IMR-90 (cell line): ENCODE results near the gene POLR2E. TPM values are rescaled to one million over a fixed set of nuclear protein-coding genes. Genes with fewer than 3 reads are reported as not detected.

Source experiments
- ATAC-seq: fragments of 200-7000 bp; cut with Tn5 transposase; 2 replicates; pipeline ENCODE4 v1.9.1; 2020; ENCODE audit warnings: low read depth, mild to moderate bottlenecking, moderate library complexity
- BruUV-seq: library from RNA; stranded (reverse); fragments of 400-500 nt; replicated peaks from 2 replicates; lab custom pipeline; 2021; lab: Mats Ljungman, UMichigan
- CTCF ChIA-PET: fragments of 300-600 bp; formaldehyde crosslinking; extraction: SDS; loops from one replicate; lab custom pipeline; 2021; ENCODE audit warnings: antibody characterized with exemption; lab: Yijun Ruan, JAX
- POLR2A ChIA-PET: fragments of 300-600 bp; sonication (Branson Sonifier 250); formaldehyde crosslinking; loops from one replicate; lab custom pipeline; 2022; ENCODE audit warnings: antibody characterized with exemption; ENCODE audit not compliant: unreplicated experiment; lab: Charles Lee
- DNase-seq: peaks from one replicate; pipeline ENCODE4 v3.0.0; 2013
- H2AFZ ChIP-seq: replicated peaks from 2 replicates; pipeline ENCODE3; 2013; ENCODE audit warnings: low read length, mild to moderate bottlenecking; ENCODE audit not compliant: poor library complexity
- H2AK5ac ChIP-seq: 2 replicates; pipeline ENCODE4 v1.6.1; 2013; ENCODE audit warnings: low read depth, low read length, inconsistent platforms
- H2AK9ac ChIP-seq: replicated peaks from 2 replicates; pipeline ENCODE3; 2013; ENCODE audit warnings: mild to moderate bottlenecking, low read depth, low read length, moderate library complexity; ENCODE audit not compliant: poor library complexity
- H2BK120ac ChIP-seq: 2 replicates; pipeline ENCODE4 v1.6.1; 2013; ENCODE audit warnings: low read depth, low read length, inconsistent platforms
- H2BK15ac ChIP-seq: 3 replicates; pipeline ENCODE4 v1.6.1; 2013; ENCODE audit warnings: low read depth, low read length, inconsistent platforms
- H2BK20ac ChIP-seq: 2 replicates; pipeline ENCODE4 v1.6.1; 2013; ENCODE audit warnings: low read depth, mild to moderate bottlenecking, inconsistent platforms, low read length, moderate library complexity
- H2BK5ac ChIP-seq: 2 replicates; pipeline ENCODE4 v1.6.1; 2013; ENCODE audit warnings: mild to moderate bottlenecking, low read depth, low read length, inconsistent platforms; ENCODE audit not compliant: poor library complexity, severe bottlenecking
- H3K14ac ChIP-seq: replicated peaks from 2 replicates; pipeline ENCODE4 v1.6.1; 2013; ENCODE audit warnings: low read depth, low read length, inconsistent platforms
- H3K18ac ChIP-seq: 2 replicates; pipeline ENCODE4 v1.6.1; 2013; ENCODE audit warnings: low read depth, low read length, control low read depth
- H3K23ac ChIP-seq: 2 replicates; pipeline ENCODE4 v1.6.1; 2013; ENCODE audit warnings: low read depth, low read length, inconsistent platforms
- H3K27ac ChIP-seq: 2 replicates; pipeline ENCODE4 v1.5.1; 2013; ENCODE audit warnings: mild to moderate bottlenecking, control low read depth, low read length; ENCODE audit not compliant: insufficient read depth
- H3K27me3 ChIP-seq: 2 replicates; pipeline ENCODE4 v1.6.1; 2013; ENCODE audit warnings: low read length; ENCODE audit not compliant: control insufficient read depth, insufficient read depth
- H3K36me3 ChIP-seq: 2 replicates; pipeline ENCODE4 v1.6.1; 2013; ENCODE audit warnings: low read length, mixed read lengths; ENCODE audit not compliant: control insufficient read depth, insufficient read depth
- H3K4ac ChIP-seq: 2 replicates; pipeline ENCODE4 v1.6.1; 2013; ENCODE audit warnings: low read depth, low read length, inconsistent platforms
- H3K4me1 ChIP-seq: 2 replicates; pipeline ENCODE4 v1.6.1; 2013; ENCODE audit warnings: low read length, mixed read lengths; ENCODE audit not compliant: control insufficient read depth, insufficient read depth
- H3K4me2 ChIP-seq: 2 replicates; pipeline ENCODE4 v1.6.1; 2013; ENCODE audit warnings: low read depth, mild to moderate bottlenecking, control low read depth, low read length, moderate library complexity
- H3K4me3 ChIP-seq: 2 replicates; pipeline ENCODE4 v1.5.1; 2013; ENCODE audit warnings: low read depth, mild to moderate bottlenecking, control low read depth, low read length, moderate library complexity; ENCODE audit not compliant: insufficient read depth
- H3K56ac ChIP-seq: 2 replicates; pipeline ENCODE4 v1.6.1; 2013; ENCODE audit warnings: low read length, inconsistent platforms; ENCODE audit not compliant: insufficient read depth; ENCODE audit errors: extremely low read depth
- H3K79me1 ChIP-seq, 2 experiments: 2 replicates each; pipeline ENCODE4 v1.6.1; 2013; ENCODE audit warnings: low read length in 2 of 2, inconsistent platforms in 1 of 2, low read depth in 1 of 2
- H3K9ac ChIP-seq: 2 replicates; pipeline ENCODE4 v1.6.1; 2013; ENCODE audit warnings: low read depth, low read length, control low read depth
- H3K9me1 ChIP-seq: 2 replicates; pipeline ENCODE4 v1.6.1; 2013; ENCODE audit warnings: low read length, inconsistent platforms; ENCODE audit not compliant: insufficient read depth
- H3K9me3 ChIP-seq: 2 replicates; pipeline ENCODE4 v1.6.1; 2013; ENCODE audit warnings: low read length; ENCODE audit not compliant: control insufficient read depth, insufficient read depth
- H4K20me1 ChIP-seq: 2 replicates; pipeline ENCODE4 v1.6.1; 2013; ENCODE audit warnings: low read length, inconsistent platforms; ENCODE audit not compliant: insufficient read depth
- H4K5ac ChIP-seq: 2 replicates; pipeline ENCODE4 v1.6.1; 2013; ENCODE audit warnings: mild to moderate bottlenecking, low read depth, low read length, control low read depth
- H4K8ac ChIP-seq, 2 experiments: 2 replicates each; pipeline ENCODE4 v1.6.1; 2013; ENCODE audit warnings: low read depth in 2 of 2, low read length in 2 of 2, control low read depth in 1 of 2, inconsistent platforms in 1 of 2
- H4K91ac ChIP-seq: 2 replicates; pipeline ENCODE4 v1.6.1; 2013; ENCODE audit warnings: low read depth, low read length, inconsistent platforms; ENCODE audit not compliant: insufficient read depth
- BHLHE40 ChIP-seq: fragments of 150-350 bp; IDR thresholded peaks from 2 replicates; pipeline ENCODE4 v1.6.1; 2016; ENCODE audit warnings: mild to moderate bottlenecking, low read depth, low read length
- CEBPB ChIP-seq: IDR thresholded peaks from 2 replicates; pipeline ENCODE4 v1.6.1; 2012; ENCODE audit warnings: low read depth, low read length, improper control_type of control experiment
- RFX5 ChIP-seq: IDR thresholded peaks from 2 replicates; pipeline ENCODE4 v1.8.0; 2012; ENCODE audit warnings: low read depth, mild to moderate bottlenecking, low read length, moderate library complexity
- WGBS, 2 experiments: methylation state at CpG; one replicate each; pipeline versions ENCODE4 v1.1.5 to v1.1.7; 2013; ENCODE audit warnings: missing lambda C conversion rate in 2 of 2; ENCODE audit not compliant: insufficient read length in 1 of 2; ENCODE audit errors: extremely low coverage in 2 of 2; 5-methylcytosine and 5-hydroxymethylcytosine counted together
- dilution Hi-C: fragments of 300-500 bp; cut with HindIII; formaldehyde crosslinking; loops from one replicate; pipeline ENCODE4 v1.14.3; 2018; ENCODE audit warnings: low sequenced_read_pairs; ENCODE audit not compliant: unreplicated experiment
- in situ Hi-C: fragments of 300-500 bp; cut with MboI; formaldehyde crosslinking; loops from 3 replicates; pipeline ENCODE4 v1.14.3; 2019; ENCODE audit warnings: low sequenced_read_pairs, inconsistent platforms, mixed read lengths
- intact Hi-C: fragments of 100-400 bp; cut with micrococcal nuclease; formaldehyde crosslinking; loops from 2 replicates; pipeline ENCODE4 v1.10.0; 2022
- polyA plus RNA-seq, 3 experiments: library from polyadenylated mRNA; depleted of rRNA; stranded (reverse); fragments of >200 nt; gene quantifications; 2 replicates each; pipeline ENCODE4 v1.2.3, GENCODE V29; 2012; ENCODE audit warnings: low replicate concordance in 1 of 3
- total RNA-seq: library from RNA; depleted of rRNA; stranded (reverse); fragments of >200 nt; gene quantifications from 2 replicates; pipeline ENCODE4 v1.2.3, GENCODE V29; 2012

Gene POLR2E
- total and polyA plus RNA-seq, 2 of the 4 experiments (the other 2 are of a cell fraction), result 294 to 391 TPM

DNA sequence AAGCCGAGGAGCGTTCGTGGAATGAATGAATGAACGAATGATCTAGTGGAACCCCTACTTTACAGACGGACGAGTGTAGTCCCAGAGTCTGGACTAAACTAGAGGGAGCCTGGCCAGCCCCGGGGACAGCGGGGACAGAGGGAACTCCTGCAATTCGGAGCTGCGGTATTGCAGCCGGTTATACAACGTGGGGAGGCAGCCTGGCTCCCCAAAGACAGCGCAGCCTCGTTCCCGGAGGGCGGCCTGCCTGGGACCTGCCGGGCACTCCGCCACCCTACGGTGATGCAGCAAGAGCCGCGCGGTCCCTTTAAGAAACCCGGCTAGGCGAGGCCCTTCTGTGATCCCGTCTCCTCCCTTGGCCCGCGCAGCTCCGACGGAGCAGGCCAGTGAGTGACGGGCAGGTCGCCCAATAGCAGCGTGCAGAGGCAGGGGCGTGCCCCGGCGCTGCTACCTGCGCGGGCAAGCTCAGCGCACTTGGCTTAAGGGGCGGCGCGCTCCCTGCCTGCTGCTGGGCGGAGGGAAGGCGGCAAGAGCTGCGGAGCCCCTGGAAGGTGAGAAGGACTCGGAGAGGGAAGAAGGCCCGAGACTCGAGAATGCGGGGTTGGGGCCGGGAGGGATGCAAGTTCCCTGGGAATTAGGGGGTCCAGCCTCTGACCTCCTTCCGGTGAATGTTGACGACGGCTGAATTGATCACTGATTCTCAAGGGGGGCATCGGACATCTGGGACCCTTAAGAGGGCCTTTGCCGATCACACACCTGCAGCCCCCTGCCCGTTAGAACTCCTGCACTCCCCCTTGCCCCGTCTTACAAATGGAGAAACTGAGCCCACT is 55.3 kb downstream of the POLR2E start, which contains the start of gene ABCA7 (continued):
- TF ChIP-seq BHLHE40 (no peak), RFX5 (no peak), CEBPB (0 out of 2 replicates have a peak, but pooled peaks have one; percentile 9)

DNA sequence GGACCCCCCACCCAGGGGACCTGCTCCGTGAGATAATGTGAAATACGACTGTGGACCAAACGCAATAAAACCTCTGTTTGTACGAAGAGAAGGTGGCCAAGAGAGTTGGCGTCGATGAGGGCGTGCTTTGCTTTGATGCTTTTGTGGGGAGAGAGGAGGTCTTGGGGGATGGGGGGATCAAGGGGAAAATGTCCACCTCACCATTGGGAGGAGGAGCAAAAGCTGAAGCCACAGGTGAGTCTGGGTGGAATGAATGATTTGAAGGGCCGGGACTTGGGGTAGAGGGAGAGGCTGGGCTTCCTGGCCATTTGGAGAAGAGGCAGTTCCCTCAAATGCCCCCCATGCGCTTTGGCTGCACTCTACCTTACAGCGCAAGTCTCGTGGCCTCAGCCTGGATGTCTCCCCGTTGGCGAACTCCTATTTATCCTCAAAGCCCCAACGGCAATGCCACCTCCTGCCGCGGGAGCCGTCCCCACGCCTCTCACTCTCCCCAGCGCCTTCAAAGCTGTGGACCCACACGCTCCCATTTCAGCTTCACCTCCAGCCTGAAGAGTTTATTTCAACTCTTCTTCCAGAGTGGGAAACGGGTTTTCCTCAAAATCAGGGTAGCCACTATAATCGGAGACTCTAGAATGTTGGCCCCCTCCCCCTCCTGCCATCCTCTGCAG is 56.1 kb downstream of the POLR2E start:
- no TSS peak for BruUV-seq
- Histone ChIP-seq H3K9me3 (no peaks in the 10 kb centered on the region), H3K79me1 (peaks cover 0 to 28% of the 10 kb centered on the region in 2 experiments; a peak in 2 of 4 replicates), H3K56ac (no peak overlapping the region), H2BK120ac (no peak overlapping the region), H3K4me1 (peaks cover 7% of the 10 kb centered on the region; the same call in 1 of the 2 replicates), H3K23ac (peak overlapping the region; percentile 5; the same call in 1 of the 2 replicates), H2AFZ (peak overlapping the region; percentile 90), H3K4me2 (no peak overlapping the region; the same call in 1 of the 2 replicates), H3K4ac (no peak overlapping the region), H3K18ac (no peak overlapping the region), H2BK20ac (no peak overlapping the region), H2BK5ac (no peak overlapping the region), H2AK5ac (no peak overlapping the region), H3K9ac (no peak overlapping the region), H3K36me3 (peaks cover 34% of the 10 kb centered on the region), H4K91ac (no peak overlapping the region), H3K27ac (no peak overlapping the region), H3K4me3 (no peak overlapping the region), H2BK15ac (no peak overlapping the region), H3K9me1 (no peaks in the 10 kb centered on the region), H3K14ac (no peak overlapping the region), H2AK9ac (peak overlapping the region; percentile 47), H4K8ac (peak overlapping the region in 1 of 2 experiments; percentile 11; a peak in 1 of 4 replicates), H3K27me3 (no peaks in the 10 kb centered on the region), H4K5ac (no peak overlapping the region), H4K20me1 (peaks cover 48% of the 10 kb centered on the region)
- in situ Hi-C loops, result no loop called here
- intact Hi-C loops, result no loop called here
- WGBS, 2 experiments, result 71% methylated on average over 18 of the region's 22 CpGs; no CpG with 5 or more reads in 1 of the 2 experiments
- DNase-seq (peak; percentile 28), ATAC-seq (peak; percentile 0; the same call in 1 of the 2 replicates)
- CTCF ChIA-PET, result interaction anchor here (0.6 to 1.2 kb wide), 2 partner anchors 29 to 414 kb away, joined by 3 read pairs; no protein-coding TSS in a partner anchor
- TF ChIP-seq CEBPB (no peak), BHLHE40 (no peak)
- POLR2A ChIA-PET, result interaction anchor here (0.7 to 1.8 kb wide), 3 partner anchors 11 to 13 kb away, joined by 3 to 4 read pairs (median 3); partner anchors contain the start of gene CNN2
- dilution Hi-C loops, result no loop called here
